Left kidney (tissue), 2 donors: Measurements from ENCODE around the gene SATB1. TPM values are rescaled to one million over a fixed set of nuclear protein-coding genes. Genes with fewer than 3 reads are reported as not detected.

Experiments used
- DNase-seq: peaks from one replicate; pipeline ENCODE4 v3.0.0-alpha.2; 2013
- polyA plus RNA-seq: library from polyadenylated mRNA; unstranded; fragments of 120-200 nt; gene quantifications from one replicate; pipeline ENCODE4 v1.2.1, GENCODE V29; 2013; ENCODE audit not compliant: insufficient read length

The SATB1 gene
- polyA plus RNA-seq, 1 donor, result 44.0 TPM

- no peak for DNase-seq
Measured at GRCh38 chr3:18402239-18402799, 22.8 kb downstream of the SATB1 start.

GRCh38 chr3:18401300-18401961 is 23.7 kb downstream of the SATB1 start:
- DNase-seq, result no peak

GRCh38 chr3:18398448-18398847 is 26.7 kb downstream of the SATB1 start:
- no peak for DNase-seq

GRCh38 chr3:18396428-18396827 is 28.7 kb downstream of the SATB1 start:
- no peak for DNase-seq

GRCh38 chr3:18394384-18394995 is 30.6 kb downstream of the SATB1 start:
- DNase-seq, result no peak

GRCh38 chr3:18393906-18394305 is 31.2 kb downstream of the SATB1 start:
- DNase-seq, result no peak

- DNase-seq, result no peak
Measured at GRCh38 chr3:18390024-18390660, 35.0 kb downstream of the SATB1 start.

GRCh38 chr3:18389108-18389733 is 35.9 kb downstream of the SATB1 start:
- peak; percentile 25 for DNase-seq

- DNase-seq, result no peak
Measured at GRCh38 chr3:18386274-18386890, 38.8 kb downstream of the SATB1 start.

- no peak for DNase-seq
Measured at GRCh38 chr3:18385706-18386105, 39.4 kb downstream of the SATB1 start.

- DNase-seq, result no peak
Measured at GRCh38 chr3:18382760-18383369, 42.3 kb downstream of the SATB1 start.

GRCh38 chr3:18379647-18380046 is 45.5 kb downstream of the SATB1 start:
- no peak for DNase-seq

GRCh38 chr3:18378218-18378617 is 46.9 kb downstream of the SATB1 start:
- no peak for DNase-seq

GRCh38 chr3:18376682-18377081 is 48.5 kb downstream of the SATB1 start:
- DNase-seq, result no peak

- DNase-seq, result no peak
Measured at GRCh38 chr3:18372786-18373405, 52.2 kb downstream of the SATB1 start.

GRCh38 chr3:18370672-18371071 is 54.5 kb downstream of the SATB1 start:
- no peak for DNase-seq

GRCh38 chr3:18369551-18370185 is 55.5 kb downstream of the SATB1 start:
- DNase-seq, result no peak

GRCh38 chr3:18366258-18366657 is 58.9 kb downstream of the SATB1 start:
- DNase-seq, result no peak

GRCh38 chr3:18363338-18363737 is 61.8 kb downstream of the SATB1 start:
- DNase-seq, result no peak

GRCh38 chr3:18357747-18358146 is 67.4 kb downstream of the SATB1 start:
- DNase-seq, result no peak

- DNase-seq, result no peak
Measured at GRCh38 chr3:18355832-18356231, 69.3 kb downstream of the SATB1 start.
